ENCODE data around the gene IQGAP3. TPM values are rescaled to one million over a fixed set of nuclear protein-coding genes. Genes with fewer than 3 reads are reported as not detected.

Gene IQGAP3
- total RNA-seq, 4 donors from 2014 or later, result 0.21 to 2.4 (median 0.97) TPM

DNA sequence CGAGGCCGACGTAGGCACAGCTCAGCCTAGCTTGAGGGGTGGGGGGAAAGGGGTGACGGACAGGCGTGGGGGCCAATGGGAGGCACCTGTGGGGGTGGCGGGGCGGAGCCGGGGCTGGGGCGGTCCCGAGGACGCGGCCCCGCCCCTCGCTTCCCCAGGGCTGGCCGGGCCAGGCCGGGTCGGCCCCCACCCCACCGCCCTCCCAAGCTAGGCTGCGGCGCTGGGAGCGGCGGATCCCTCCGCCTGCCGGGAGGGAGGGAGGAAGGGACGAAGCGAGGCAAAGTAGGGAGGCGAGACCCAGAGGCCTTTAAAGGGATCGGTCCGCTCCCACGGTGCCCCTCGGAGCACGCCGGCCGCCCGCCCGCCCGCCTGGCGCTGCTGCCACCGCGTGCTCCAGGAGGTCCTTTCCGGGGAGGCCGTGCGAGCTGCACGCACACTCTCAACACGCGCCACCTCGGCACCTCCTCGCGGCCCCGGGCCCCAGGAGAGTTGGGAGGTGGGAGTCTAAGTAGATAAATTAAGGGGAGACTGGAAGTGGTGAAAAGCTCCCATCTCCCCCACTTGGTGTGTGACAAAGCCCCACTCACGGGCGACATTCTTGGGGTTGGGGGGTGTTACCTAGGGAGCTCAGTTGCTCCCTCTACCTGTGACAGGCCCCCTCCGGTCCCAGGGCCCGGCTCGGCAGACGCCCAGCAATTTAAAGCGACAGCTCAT is 71.4 kb downstream of the IQGAP3 start:
- TF ChIP-seq POLR2A (IDR thresholded peaks at IDR 0.05), result peak; percentile 94 to 95
- peak; percentile 73 to 99 for TF ChIP-seq EP300 (IDR thresholded peaks at IDR 0.05)
- TF ChIP-seq, protein P1, sequence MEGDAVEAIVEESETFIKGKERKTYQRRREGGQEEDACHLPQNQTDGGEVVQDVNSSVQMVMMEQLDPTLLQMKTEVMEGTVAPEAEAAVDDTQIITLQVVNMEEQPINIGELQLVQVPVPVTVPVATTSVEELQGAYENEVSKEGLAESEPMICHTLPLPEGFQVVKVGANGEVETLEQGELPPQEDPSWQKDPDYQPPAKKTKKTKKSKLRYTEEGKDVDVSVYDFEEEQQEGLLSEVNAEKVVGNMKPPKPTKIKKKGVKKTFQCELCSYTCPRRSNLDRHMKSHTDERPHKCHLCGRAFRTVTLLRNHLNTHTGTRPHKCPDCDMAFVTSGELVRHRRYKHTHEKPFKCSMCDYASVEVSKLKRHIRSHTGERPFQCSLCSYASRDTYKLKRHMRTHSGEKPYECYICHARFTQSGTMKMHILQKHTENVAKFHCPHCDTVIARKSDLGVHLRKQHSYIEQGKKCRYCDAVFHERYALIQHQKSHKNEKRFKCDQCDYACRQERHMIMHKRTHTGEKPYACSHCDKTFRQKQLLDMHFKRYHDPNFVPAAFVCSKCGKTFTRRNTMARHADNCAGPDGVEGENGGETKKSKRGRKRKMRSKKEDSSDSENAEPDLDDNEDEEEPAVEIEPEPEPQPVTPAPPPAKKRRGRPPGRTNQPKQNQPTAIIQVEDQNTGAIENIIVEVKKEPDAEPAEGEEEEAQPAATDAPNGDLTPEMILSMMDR (IDR thresholded peaks at IDR 0.05), result peak; percentile 37 to 68 (median 61)
- Histone ChIP-seq H3K27me3 (no peaks in the 10 kb centered on the region), H3K27ac (peak overlapping the region; percentile 98 to 100 (median 99)), H3K4me1 (peaks cover 0 to 74% (median 61%) of the 10 kb centered on the region in 4 donors), H3K4me3 (peak overlapping the region; percentile 86 to 99 (median 92)), H3K9me3 (no peaks in the 10 kb centered on the region), H3K36me3 (no peaks in the 10 kb centered on the region)
- peak; percentile 88 to 91 for DNase-seq (ENCODE audit: low spot score in 2 of 2)
- 0% methylated on average over 36 to 44 of the region's 57 CpGs for WGBS, 2 donors

DNA sequence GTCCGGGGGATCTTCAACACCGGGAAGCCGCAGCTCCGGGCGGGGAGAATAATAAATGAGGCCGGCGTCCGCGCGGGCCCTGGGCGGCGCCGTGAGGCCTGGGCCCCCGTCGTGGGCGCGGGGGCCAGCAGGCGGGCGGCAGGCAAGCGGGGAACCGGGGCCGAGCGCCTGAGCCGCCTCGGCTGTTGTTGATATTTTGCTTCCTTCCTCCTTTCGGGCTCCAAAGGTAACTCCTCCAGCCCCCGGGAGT is 71.9 kb downstream of the IQGAP3 start, which contains the start of gene MEF2D:
TSS of gene MEF2D (minus strand) at position 233 of the 250 bp plus-strand sequence. CDS start 17,483 bp downstream, outside the sequence.
- H3K36me3 ChIP-seq, result no peaks in the 10 kb centered on the region
- no peaks in the 10 kb centered on the region for H3K9me3 ChIP-seq
- H3K27me3 ChIP-seq, result no peaks in the 10 kb centered on the region
- peak within 1 kb of the TSS; percentile 86 to 99 (median 92) for H3K4me3 ChIP-seq
- WGBS, 2 donors, result 0 to 1% methylated on average over 20 to 23 of the region's 27 CpGs
- DNase-seq (ENCODE audit: low spot score in 2 of 2), result no peak
- H3K4me1 ChIP-seq, result peaks cover 0 to 74% (median 61%) of the 10 kb centered on the region in 4 donors
- TF ChIP-seq POLR2A (IDR thresholded peaks at IDR 0.05), result peak; percentile 82 to 93
- TF ChIP-seq, protein P1 (IDR thresholded peaks at IDR 0.05), result no peak
- peak within 1 kb of the TSS; percentile 98 to 100 (median 99) for H3K27ac ChIP-seq

DNA sequence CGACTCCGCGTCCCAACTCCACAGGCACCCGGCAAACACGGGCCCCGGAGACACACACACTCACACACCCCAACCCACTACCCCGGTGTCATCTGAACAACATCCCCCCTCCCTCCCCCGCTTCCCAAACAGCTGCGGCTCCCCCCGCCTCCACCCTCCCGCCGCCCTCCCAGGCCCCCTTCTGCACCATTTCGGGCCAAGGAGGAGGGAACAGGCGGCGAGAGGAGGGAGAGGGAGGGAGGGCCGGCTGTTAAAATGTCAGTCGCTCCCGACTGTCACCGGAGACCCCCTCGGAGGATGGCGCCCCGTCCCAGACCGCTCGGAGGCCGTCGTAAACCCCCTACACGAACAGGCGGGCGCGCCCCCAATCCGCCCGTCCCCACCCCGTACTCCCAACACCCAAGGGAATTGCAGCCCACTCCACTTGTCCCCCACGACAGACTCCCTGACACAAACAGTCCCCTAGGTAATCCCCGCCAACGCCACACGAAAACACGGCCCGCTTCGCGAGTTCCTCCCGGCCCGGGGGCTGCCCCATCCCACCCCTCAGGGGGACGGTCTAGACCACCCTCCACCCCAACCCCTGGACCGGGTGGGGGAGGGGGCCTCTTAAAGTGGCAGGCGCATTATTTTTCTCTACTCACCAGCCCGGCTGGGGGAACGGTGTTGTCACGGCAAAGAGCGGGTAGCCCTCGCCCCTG is 72.4 kb downstream of the IQGAP3 start:
- DNase-seq (ENCODE audit: low spot score in 2 of 2), result peak in 1 of 2 donors; percentile 57
- H3K4me1 ChIP-seq, result peaks cover 0 to 78% (median 65%) of the 10 kb centered on the region in 4 donors
- H3K4me3 ChIP-seq, result peak overlapping the region; percentile 86 to 99 (median 92)
- WGBS, 2 donors, result 0% methylated on average over 16 to 46 of the region's 51 CpGs
- TF ChIP-seq POLR2A (IDR thresholded peaks at IDR 0.05), result no peak
- TF ChIP-seq EP300 (IDR thresholded peaks at IDR 0.05), result peak in 1 of 2 donors; percentile 25
- TF ChIP-seq, protein P1 (IDR thresholded peaks at IDR 0.05), result peak in 1 of 5 experiments; percentile 9
- no peaks in the 10 kb centered on the region for H3K9me3 ChIP-seq
- peak overlapping the region; percentile 98 to 100 (median 99) for H3K27ac ChIP-seq
- H3K27me3 ChIP-seq, result no peaks in the 10 kb centered on the region
- no peaks in the 10 kb centered on the region for H3K36me3 ChIP-seq

GRCh38 chr1:156499194-156499841 is 73.0 kb downstream of the IQGAP3 start:
- no peaks in the 10 kb centered on the region for H3K36me3 ChIP-seq
- DNase-seq (ENCODE audit: low spot score in 2 of 2), result no peak
- TF ChIP-seq EP300 (IDR thresholded peaks at IDR 0.05), result no peak
- peak in 1 of 2 donors; percentile 7 for TF ChIP-seq POLR2A (IDR thresholded peaks at IDR 0.05)
- no peaks in the 10 kb centered on the region for H3K27me3 ChIP-seq
- H3K9me3 ChIP-seq, result no peaks in the 10 kb centered on the region
- WGBS, 2 donors, result 1% methylated on average over 14 of the region's 14 CpGs
- peaks cover 0 to 78% (median 67%) of the 10 kb centered on the region in 4 donors for H3K4me1 ChIP-seq
- peak overlapping the region; percentile 86 to 99 (median 92) for H3K4me3 ChIP-seq
- H3K27ac ChIP-seq, result peak overlapping the region; percentile 98 to 100 (median 99)

GRCh38 chr1:156498432-156499193 is 73.8 kb downstream of the IQGAP3 start:
- Histone ChIP-seq H3K4me1 (peaks cover 0 to 78% (median 68%) of the 10 kb centered on the region in 4 donors), H3K36me3 (no peaks in the 10 kb centered on the region), H3K9me3 (no peaks in the 10 kb centered on the region), H3K27me3 (no peaks in the 10 kb centered on the region), H3K4me3 (peak overlapping the region; percentile 86 to 99 (median 92)), H3K27ac (peak overlapping the region; percentile 98 to 100 (median 99))
- no peak for DNase-seq (ENCODE audit: low spot score in 2 of 2)
- TF ChIP-seq EP300 (IDR thresholded peaks at IDR 0.05), result peak; percentile 38 to 69
- TF ChIP-seq, protein P1 (IDR thresholded peaks at IDR 0.05), result no peak
- TF ChIP-seq POLR2A (IDR thresholded peaks at IDR 0.05), result peak in 1 of 2 donors; percentile 40
- 9 to 10% methylated on average over 11 to 12 of the region's 12 CpGs for WGBS, 2 donors
